HepG2 (cell line): ENCODE measurements around the gene THSD4. TPM values are rescaled to one million over a fixed set of nuclear protein-coding genes. Genes with fewer than 3 reads are reported as not detected.

Experiments used
- ARNT ChIP-seq: fragments of 450-650 bp; IDR thresholded peaks from 2 replicates; pipeline ENCODE4 v1.6.1; 2017
- ATM ChIP-seq: fragments of 450-650 bp; IDR thresholded peaks from 2 replicates; pipeline ENCODE4 v1.7.1; 2017; ENCODE audit warnings: mild to moderate bottlenecking, borderline replicate concordance
- CEBPZ ChIP-seq: IDR thresholded peaks from 2 replicates; pipeline ENCODE4 v1.6.1; 2012; ENCODE audit warnings: low read length, improper control_type of control experiment
- DMTF1 ChIP-seq: sonication (generic); formaldehyde crosslinking; IDR thresholded peaks from 2 replicates; pipeline ENCODE4 v1.4.0; 2020; ENCODE audit warnings: mild to moderate bottlenecking, missing genetic modification reagents
- EP300 ChIP-seq, 3 experiments: sonication (generic) in 1 of 3; formaldehyde crosslinking in 1 of 3; IDR thresholded peaks; 2 replicates each; pipeline versions ENCODE4 v1.5.1 to v1.6.1; 2011 to 2020; ENCODE audit warnings: low read depth in 2 of 3, low read length in 2 of 3, borderline replicate concordance in 1 of 3, improper control_type of control experiment in 1 of 3, mild to moderate bottlenecking in 1 of 3, missing genetic modification reagents in 1 of 3, moderate library complexity in 1 of 3
- MYPOP ChIP-seq: sonication (generic); formaldehyde crosslinking; IDR thresholded peaks from 2 replicates; pipeline ENCODE4 v1.8.1; 2023; ENCODE audit warnings: mild to moderate bottlenecking, moderate library complexity, missing genetic modification reagents
- NFYB ChIP-seq: sonication (generic); formaldehyde crosslinking; IDR thresholded peaks from 2 replicates; pipeline ENCODE4 v1.4.0; 2020; ENCODE audit warnings: missing genetic modification reagents
- SMARCC2 ChIP-seq: fragments of 450-650 bp; IDR thresholded peaks from 2 replicates; pipeline ENCODE4 v1.6.1; 2017; ENCODE audit warnings: antibody characterized with exemption, mild to moderate bottlenecking
- SP2 ChIP-seq: sonication (generic); formaldehyde crosslinking; IDR thresholded peaks from 2 replicates; pipeline ENCODE4 v1.5.1; 2020; ENCODE audit warnings: mild to moderate bottlenecking, missing genetic modification reagents
- XBP1 ChIP-seq: sonication (generic); formaldehyde crosslinking; IDR thresholded peaks from 2 replicates; pipeline ENCODE4 v1.5.0; 2020; ENCODE audit warnings: missing genetic modification reagents
- ZNF432 ChIP-seq: sonication (generic); formaldehyde crosslinking; IDR thresholded peaks from 2 replicates; pipeline ENCODE4 v1.5.0; 2020; ENCODE audit warnings: missing genetic modification reagents, mild to moderate bottlenecking, borderline replicate concordance
- ZNF503 ChIP-seq: sonication (generic); formaldehyde crosslinking; IDR thresholded peaks from 2 replicates; pipeline ENCODE4 v1.4.0; 2020; ENCODE audit warnings: missing genetic modification reagents
- ZNF609 ChIP-seq: sonication (generic); formaldehyde crosslinking; IDR thresholded peaks from 2 replicates; pipeline ENCODE4 v1.4.0; 2020; ENCODE audit warnings: mild to moderate bottlenecking, missing genetic modification reagents, borderline replicate concordance
- ZNF83 ChIP-seq: sonication (generic); formaldehyde crosslinking; IDR thresholded peaks from 2 replicates; pipeline ENCODE4 v1.4.0; 2020; ENCODE audit warnings: missing genetic modification reagents, mild to moderate bottlenecking, borderline replicate concordance
- polyA plus RNA-seq, 8 experiments: library from polyadenylated mRNA; depleted of rRNA in 3 of 8; stranded (reverse) in 7 of 8; unstranded in 1 of 8; fragments of >200 nt; fragmentation: Illumina TruSeq in 4 of 8; extraction: Trizol in 4 of 8; gene quantifications; 2 replicates each; pipeline versions ENCODE4 v1.2.1 to v1.2.3, GENCODE V29; 2011 to 2016; ENCODE audit warnings: low read depth in 4 of 8, missing spikeins in 1 of 8, mixed read lengths in 1 of 8; ENCODE audit not compliant: insufficient read depth in 1 of 8
- total RNA-seq, 5 experiments: library from RNA; depleted of rRNA; stranded (reverse); fragments of >200 nt; fragmentation: Illumina TruSeq; extraction: Trizol; gene quantifications; 2 replicates each; pipeline ENCODE4 v1.2.3, GENCODE V29; 2016; ENCODE audit warnings: low read depth in 1 of 5

Gene THSD4
- total and polyA plus RNA-seq, 2 of the 13 experiments (the other 11 are each of a cell fraction or from before 2014, with no cell fraction given) = 0.07 to 0.21 TPM

GRCh38 chr15:71511796-71512681, 396.8 kb downstream of the THSD4 start (continued):
- TF ChIP-seq NFYB (CRISPR knock-in tag) = no peak
- no peak for TF ChIP-seq ZNF432 (CRISPR knock-in tag)
- no peak for TF ChIP-seq SMARCC2
- no peak for TF ChIP-seq XBP1 (CRISPR knock-in tag)
- peak; percentile 84 for TF ChIP-seq ZNF609 (CRISPR knock-in tag)
- no peak for TF ChIP-seq DMTF1 (CRISPR knock-in tag)
- TF ChIP-seq ARNT = no peak
- peak in 1 of 2 experiments; percentile 55; a peak in 2 of 4 replicates for TF ChIP-seq EP300 (IDR thresholded peaks at IDR 0.05; ENCODE audit: low read depth in 2 of 2, low read length in 2 of 2)
- TF ChIP-seq EP300 (CRISPR knock-in tag; IDR thresholded peaks at IDR 0.05; ENCODE audit: borderline replicate concordance) = no peak
- TF ChIP-seq MYPOP (CRISPR knock-in tag) = no peak
- TF ChIP-seq CEBPZ = no peak
- no peak for TF ChIP-seq SP2 (CRISPR knock-in tag)
- no peak for TF ChIP-seq ZNF503 (CRISPR knock-in tag)
- no peak for TF ChIP-seq ATM
- no peak for TF ChIP-seq ZNF83 (CRISPR knock-in tag)
